Left kidney (tissue), 8 donors: Measurements from ENCODE around the gene BORCS5. TPM values are rescaled to one million over a fixed set of nuclear protein-coding genes. Genes with fewer than 3 reads are reported as not detected.
"Not testable (repeated sequence)": the region's sequence is repeated elsewhere in the genome, so short reads cannot be mapped to it uniquely, and the experiment has no call there.

Source experiments
- DNase-seq: peaks from one replicate; pipeline ENCODE4 v3.0.0-alpha.2; 2013
- long read RNA-seq, 8 donors: transcript quantifications; one replicate each; lab custom pipeline, GENCODE V29; 2026
- polyA plus RNA-seq: library from polyadenylated mRNA; unstranded; fragments of 120-200 nt; gene quantifications from one replicate; pipeline ENCODE4 v1.2.1, GENCODE V29; 2013; ENCODE audit not compliant: insufficient read length

The BORCS5 gene
- 9.0 TPM for polyA plus RNA-seq
- long read RNA-seq, donor 1, partial matches to known transcripts = 0 of 2 reads
- long read RNA-seq, donor 1, other reads (novel, unspliced or antisense) = 0 of 2 reads
- long read RNA-seq, donor 2, full-length matches to known transcripts = 4 of 4 reads
- long read RNA-seq, donor 2, partial matches to known transcripts = 0 of 4 reads
- long read RNA-seq, donor 2, other reads (novel, unspliced or antisense) = 0 of 4 reads
- long read RNA-seq, donor 3, full-length matches to known transcripts = 1 of 1 reads
- long read RNA-seq, donor 3, partial matches to known transcripts = 0 of 1 reads
- long read RNA-seq, donor 3, other reads (novel, unspliced or antisense) = 0 of 1 reads
- long read RNA-seq, donor 4, full-length matches to known transcripts = 1 of 1 reads
- long read RNA-seq, donor 4, partial matches to known transcripts = 0 of 1 reads
- long read RNA-seq, donor 4, other reads (novel, unspliced or antisense) = 0 of 1 reads
- long read RNA-seq, donor 5, full-length matches to known transcripts = 1 of 1 reads
- long read RNA-seq, donor 5, partial matches to known transcripts = 0 of 1 reads
- long read RNA-seq, donor 5, other reads (novel, unspliced or antisense) = 0 of 1 reads
- long read RNA-seq, donor 6, full-length matches to known transcripts = 1 of 1 reads
- long read RNA-seq, donor 6, partial matches to known transcripts = 0 of 1 reads
- long read RNA-seq, donor 6, other reads (novel, unspliced or antisense) = 0 of 1 reads
- long read RNA-seq, donor 7, full-length matches to known transcripts = 6 of 6 reads
- long read RNA-seq, donor 7, partial matches to known transcripts = 0 of 6 reads
- long read RNA-seq, donor 7, other reads (novel, unspliced or antisense) = 0 of 6 reads
- long read RNA-seq, donor 8, partial matches to known transcripts = 0 of 2 reads
- long read RNA-seq, donor 8, other reads (novel, unspliced or antisense) = 0 of 2 reads

- peak; percentile 95 for DNase-seq
Observed at GRCh38 chr12:12356896-12357718, at the start of gene BORCS5. Gene BORCS5 (plus strand): TSS chr12:12357078. CDS start chr12:12357452, 374 bp downstream.

GRCh38 chr12:12310695-12311094, 46.2 kb upstream of the BORCS5 start:
- not testable (repeated sequence) for DNase-seq

DNA sequence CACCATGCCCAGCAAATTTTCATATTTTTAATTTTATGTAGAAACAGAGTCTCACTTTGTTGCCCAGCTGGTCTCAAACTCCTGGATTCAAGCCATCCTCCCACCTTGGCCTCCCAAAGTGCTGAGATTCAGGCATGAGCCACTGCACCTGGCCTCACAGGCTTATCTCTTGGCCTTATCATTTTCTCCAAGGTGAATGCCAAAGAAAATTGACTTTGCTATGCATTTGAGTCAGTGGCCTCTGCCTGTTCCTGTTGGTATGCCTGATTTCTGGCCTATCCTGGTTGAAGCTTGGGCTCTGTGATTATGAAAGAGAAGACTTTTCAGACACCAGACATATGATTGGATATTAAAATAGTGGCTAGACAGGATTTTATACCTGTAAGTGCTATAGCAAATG, 41.0 kb upstream of the BORCS5 start:
- no peak for DNase-seq

- DNase-seq = peak; percentile 52
Observed at GRCh38 chr12:12319451-12320183, 37.3 kb upstream of the BORCS5 start.

DNA sequence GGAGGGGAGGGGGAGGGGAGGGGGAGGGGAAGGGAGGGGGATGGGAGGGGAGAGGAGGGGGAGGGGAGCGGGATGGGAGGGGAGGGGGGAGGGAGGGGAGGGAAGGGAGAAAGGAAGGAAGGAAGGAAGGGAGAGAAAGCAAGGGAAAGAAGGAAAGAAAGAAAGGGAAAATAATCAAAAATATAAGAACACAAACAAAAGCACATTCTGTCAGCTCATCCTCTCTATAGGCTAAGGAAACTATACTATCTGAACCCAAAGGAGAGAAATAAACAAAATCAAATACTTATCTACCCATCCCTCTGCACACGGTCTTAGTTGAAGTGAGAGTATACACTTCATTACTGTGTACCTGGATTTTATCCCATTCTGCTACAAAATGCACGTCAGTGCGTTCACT, 33.8 kb upstream of the BORCS5 start:
- no peak for DNase-seq

- no peak for DNase-seq
Observed at GRCh38 chr12:12323591-12323990, 33.3 kb upstream of the BORCS5 start.

DNA sequence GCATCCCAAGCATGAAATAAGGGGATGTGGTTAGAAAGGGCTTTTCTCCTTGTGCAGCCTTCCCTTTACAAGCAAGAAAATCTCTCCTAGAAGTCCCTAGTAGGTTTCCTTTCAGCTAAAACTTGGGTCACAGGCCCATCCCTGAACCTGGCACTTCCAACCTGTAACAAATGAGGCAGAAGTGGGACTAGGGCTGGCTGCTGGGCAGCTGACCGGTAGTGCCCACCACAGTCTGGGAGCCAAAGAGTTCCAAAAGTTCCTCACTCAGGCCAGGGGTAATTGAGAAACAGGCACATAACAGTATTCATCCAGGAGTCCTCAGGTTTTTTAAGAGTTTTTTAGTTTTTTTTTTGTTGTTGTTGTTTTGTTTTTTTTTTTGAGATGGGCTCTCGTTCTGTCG, 30.6 kb upstream of the BORCS5 start:
- DNase-seq = no peak

DNA sequence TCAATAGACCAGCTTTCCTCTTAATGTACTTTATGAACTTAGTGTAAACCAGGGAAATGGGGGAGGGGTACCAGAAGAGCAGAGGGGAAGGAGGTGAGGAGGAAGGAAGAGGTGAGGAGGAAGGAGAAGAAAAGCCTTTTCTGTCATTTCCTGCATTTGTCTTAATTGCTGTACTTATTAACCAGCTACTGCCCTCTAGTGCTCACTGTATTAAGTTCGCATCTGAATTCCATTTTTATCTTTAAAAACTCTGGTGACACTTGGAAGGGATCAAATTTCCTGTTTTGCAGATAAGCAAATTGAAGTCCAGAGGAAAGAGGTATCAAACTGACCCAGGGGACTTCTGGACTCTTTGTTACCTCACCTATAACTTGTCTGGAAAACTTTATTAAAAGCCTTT, 29.1 kb upstream of the BORCS5 start:
- peak; percentile 76 for DNase-seq

DNA sequence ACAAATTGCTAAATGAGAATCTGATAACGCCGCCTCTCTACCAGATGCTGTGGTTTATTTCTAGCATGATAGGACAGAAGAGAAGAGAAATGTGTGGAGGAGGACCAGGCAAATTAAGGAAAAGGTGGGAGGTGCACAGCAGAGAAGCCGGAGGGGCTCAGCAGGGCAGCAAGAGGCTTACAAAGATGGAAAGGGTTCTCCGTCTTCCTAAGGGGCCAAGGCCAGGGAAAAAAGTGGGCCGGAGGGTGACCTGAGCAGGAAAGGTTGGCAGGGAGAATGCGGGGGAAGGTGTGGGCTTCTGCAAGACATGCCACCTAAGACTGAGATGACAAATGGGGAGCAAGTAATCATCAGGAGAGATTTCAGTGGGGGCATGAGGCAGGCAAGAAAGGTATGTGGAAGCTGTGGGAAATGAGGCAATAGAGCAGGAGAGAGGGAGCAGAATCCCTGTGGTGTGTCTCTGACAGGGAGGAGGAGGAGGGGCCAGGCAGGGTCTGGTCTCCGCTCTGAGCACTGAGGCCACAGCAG, 25.6 kb upstream of the BORCS5 start:
- DNase-seq = no peak

DNA sequence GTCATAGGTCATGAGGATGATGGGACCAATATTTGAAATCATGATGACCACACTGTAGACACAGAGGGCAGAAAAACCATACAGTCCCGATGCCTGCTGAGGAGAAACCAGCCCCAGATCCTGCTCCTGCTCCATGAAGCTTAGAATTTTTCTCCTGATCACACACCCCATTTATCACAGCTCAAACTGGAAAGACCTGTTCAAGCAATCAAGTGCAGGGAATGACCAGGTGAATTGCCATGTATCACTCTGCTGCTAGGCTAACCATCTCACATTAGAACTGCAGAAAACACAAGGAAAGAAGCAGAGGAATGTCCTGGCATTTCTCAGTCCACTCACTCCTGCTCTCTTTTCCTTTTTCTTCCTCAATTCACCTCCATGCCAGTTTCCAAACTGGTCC, 25.0 kb upstream of the BORCS5 start:
- no peak for DNase-seq

DNA sequence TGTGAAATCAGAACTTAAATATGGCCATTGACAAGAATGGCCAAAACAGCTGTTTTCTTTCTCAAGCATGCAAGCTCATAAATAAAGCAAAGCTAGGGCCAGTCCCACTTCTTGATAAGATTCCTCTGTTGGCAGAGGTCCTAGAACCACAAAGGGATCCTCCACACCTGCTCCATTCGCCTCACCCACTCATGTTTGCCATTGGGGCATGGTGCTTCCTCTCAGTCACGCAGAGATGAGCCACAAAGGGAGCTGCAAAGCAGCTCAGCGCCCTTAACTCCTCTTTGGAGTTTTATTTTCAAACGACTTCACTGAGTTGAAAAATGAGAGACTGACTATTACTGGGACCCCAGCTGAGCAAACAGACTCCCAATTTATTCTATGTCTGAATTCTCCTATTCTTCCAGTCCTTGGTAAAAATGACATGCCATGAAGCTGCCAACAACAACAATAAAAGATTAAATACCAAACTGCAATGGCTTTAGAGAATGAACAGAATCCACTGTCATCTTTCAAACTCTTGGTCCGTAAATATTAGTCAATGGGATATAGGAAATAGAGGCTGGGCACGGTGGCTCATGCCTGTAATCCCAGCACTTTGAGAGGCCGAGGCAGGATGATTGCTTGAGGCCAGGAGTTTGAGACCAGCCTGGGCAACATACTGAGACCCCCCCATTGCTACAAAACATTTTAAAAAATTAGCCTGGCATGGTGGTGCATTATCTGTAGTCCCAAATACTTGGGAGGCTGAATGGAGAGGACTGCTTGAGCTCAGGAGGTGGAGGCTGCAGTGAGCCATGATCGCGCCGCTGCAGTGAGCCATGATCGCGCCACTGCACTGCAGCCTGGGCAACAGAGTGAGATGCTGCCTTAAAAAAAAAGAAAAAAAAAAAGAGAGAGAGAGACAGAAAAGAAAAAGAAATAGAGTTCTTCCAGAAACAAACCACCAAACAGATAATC, 23.2 kb upstream of the BORCS5 start:
- no peak for DNase-seq

DNA sequence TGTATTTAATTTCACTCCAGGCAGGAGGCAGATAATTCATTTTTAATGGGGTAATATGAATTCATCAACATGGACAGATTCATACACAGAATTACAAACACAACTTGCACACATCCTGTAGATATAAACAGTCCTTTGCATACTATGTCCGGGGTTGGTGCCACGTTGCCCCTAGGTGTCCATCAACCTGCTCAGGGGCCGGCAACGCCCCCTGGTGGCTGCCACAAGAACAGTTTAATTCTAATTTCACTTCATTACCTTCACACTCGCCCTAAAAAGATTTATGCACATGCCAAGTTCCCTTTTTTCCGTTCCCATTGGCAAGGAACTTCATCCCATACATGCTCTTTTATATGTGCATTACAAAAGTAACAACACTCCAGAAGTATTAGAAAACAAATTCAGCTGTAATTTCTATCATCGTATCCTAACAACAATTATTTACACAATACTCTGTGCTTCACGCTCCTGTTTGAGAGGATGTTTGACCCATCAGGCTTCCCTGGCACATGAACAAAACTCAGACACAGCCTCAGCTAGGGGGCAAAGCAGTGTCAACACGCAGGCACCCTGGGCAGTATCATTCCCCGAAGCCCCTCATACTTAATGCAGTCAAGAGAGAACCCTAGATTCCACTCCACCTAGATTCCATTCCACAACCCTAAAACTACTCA, 22.4 kb upstream of the BORCS5 start:
- DNase-seq = no peak

DNA sequence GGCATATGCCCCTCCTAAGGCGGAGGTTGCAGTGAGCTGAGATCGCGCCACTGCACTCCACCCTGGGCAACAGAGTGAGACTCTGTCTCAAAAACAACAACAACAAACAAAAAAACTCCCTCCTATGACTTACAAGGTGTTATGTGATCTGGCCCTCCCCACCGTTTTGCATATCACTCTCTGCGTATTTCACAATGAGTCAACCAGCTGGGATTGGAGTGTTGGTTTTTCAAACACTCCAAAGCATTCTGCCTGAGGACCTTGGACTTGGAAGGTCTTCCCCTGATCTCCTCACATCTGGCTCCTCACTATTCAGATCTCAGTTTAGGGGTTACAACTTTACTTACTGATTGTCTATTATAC, 20.8 kb upstream of the BORCS5 start:
- DNase-seq = no peak

DNA sequence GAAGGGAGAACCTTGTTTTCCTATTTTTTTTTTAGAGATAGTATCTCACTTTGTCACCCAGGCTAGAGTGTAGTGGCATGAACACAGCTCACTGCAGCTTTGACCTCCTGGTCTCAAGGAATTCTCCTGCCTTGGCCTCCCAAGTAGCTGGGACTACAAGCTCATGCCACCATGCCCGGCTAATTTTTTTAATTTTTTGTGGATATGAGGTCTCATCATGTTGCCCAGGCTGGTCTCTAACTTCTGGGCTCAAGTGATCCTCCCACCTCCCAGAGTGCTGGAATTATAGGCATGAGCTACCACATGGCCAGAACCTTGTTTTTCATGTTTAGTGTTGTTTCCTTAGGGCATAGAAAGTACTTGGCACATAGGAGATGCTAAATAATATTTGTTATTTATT, 20.4 kb upstream of the BORCS5 start:
- DNase-seq = no peak

- no peak for DNase-seq
Observed at GRCh38 chr12:12338527-12339168, 18.2 kb upstream of the BORCS5 start.

DNA sequence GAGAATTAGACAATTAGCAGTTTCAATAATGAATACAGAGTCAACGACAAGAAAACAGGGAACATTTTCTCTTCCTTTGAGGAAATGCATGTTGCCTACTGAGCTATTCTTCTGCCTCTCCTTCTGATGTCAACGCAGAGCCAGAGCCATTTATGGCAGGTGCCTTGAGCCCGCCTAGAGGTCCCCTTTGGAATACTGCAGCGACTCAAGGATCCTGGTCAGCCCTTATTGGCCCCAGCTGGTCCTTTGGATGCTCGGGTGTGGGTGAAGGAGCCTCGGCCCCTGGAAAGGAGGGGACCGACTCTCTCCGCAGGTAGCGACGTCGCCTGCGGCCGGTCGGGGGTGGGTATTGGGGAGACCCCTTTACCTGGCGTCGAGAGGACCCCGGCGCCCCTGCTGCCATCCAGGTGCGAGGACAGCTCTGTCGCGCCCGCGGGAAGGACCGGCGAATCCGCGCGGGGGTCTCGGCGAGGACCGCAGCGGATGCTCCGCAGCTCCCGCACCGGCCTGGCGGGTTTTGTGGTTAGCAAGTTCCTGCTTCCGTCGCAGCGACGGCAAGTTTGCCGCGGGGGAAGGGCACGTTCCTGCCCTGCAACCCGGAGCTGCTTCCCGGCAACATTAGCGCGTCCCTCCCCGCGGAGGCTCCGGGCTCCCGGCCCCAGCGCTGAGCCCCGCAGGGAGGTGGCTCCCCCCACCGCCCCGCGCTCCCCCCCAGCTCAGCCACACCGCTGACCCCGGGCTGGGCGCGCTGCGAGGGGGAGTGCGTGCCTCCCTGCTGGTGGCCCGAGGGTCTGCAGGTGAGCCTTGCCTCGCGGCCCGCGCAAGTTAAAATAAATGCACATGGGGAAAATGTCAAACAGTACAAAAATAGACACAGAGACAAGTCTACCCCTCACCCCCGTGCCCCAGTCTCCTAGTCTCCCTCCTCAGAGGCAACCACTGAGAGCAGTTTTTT, 6.9 kb upstream of the BORCS5 start, which contains the start of gene MANSC1:
TSS of gene MANSC1 (minus strand) at position 532 of the 955 bp plus-strand sequence. CDS start 6,928 bp downstream, outside the sequence.
- peak; percentile 50 for DNase-seq

- DNase-seq = no peak
Observed at GRCh38 chr12:12350868-12351463, 5.9 kb upstream of the BORCS5 start.
